OCI-LY1 (cell line): Measurements from ENCODE around the gene CARMIL1.

Experiments
- EZH2 ChIP-seq: fragments of 200-600 bp; sonication (generic), shearing (Covaris generic); IDR thresholded peaks from 2 replicates; pipeline ENCODE4 v1.8.0; 2017; ENCODE audit warnings: borderline replicate concordance, mixed run types, mild to moderate bottlenecking, antibody characterized with exemption, low read length, moderate library complexity, mixed read lengths
- TF ChIP-seq, protein P1 (sequence below): fragments of 200-600 bp; sonication (generic), shearing (Covaris generic); IDR thresholded peaks from 2 replicates; pipeline ENCODE4 v1.5.1; 2017; ENCODE audit warnings: mild to moderate bottlenecking, antibody characterized with exemption, low read length, moderate library complexity, mixed read lengths

GRCh38 chr6:25579391-25579883 lies 300.3 kb downstream of the CARMIL1 start:
- TF ChIP-seq EZH2: no peak
- TF ChIP-seq, protein P1, sequence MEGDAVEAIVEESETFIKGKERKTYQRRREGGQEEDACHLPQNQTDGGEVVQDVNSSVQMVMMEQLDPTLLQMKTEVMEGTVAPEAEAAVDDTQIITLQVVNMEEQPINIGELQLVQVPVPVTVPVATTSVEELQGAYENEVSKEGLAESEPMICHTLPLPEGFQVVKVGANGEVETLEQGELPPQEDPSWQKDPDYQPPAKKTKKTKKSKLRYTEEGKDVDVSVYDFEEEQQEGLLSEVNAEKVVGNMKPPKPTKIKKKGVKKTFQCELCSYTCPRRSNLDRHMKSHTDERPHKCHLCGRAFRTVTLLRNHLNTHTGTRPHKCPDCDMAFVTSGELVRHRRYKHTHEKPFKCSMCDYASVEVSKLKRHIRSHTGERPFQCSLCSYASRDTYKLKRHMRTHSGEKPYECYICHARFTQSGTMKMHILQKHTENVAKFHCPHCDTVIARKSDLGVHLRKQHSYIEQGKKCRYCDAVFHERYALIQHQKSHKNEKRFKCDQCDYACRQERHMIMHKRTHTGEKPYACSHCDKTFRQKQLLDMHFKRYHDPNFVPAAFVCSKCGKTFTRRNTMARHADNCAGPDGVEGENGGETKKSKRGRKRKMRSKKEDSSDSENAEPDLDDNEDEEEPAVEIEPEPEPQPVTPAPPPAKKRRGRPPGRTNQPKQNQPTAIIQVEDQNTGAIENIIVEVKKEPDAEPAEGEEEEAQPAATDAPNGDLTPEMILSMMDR: no peak
